Left ventricle myocardium inferior (tissue), 1 donor: ENCODE results near the gene RPP40. TPM values are rescaled to one million over a fixed set of nuclear protein-coding genes. Genes with fewer than 3 reads are reported as not detected.

ENCODE experiments used
- DNase-seq: peaks from one replicate; pipeline ENCODE4 v3.0.0-alpha.2; 2020
- H3K27ac ChIP-seq: fragments of 200-600 bp; replicated peaks from 2 replicates; pipeline ENCODE4 v1.8.0; 2021
- H3K27me3 ChIP-seq: fragments of 200-600 bp; 2 replicates; pipeline ENCODE4 v1.8.0; 2021; ENCODE audit warnings: low read depth
- H3K36me3 ChIP-seq: fragments of 200-600 bp; 2 replicates; pipeline ENCODE4 v1.8.0; 2021
- H3K4me1 ChIP-seq: fragments of 200-600 bp; 2 replicates; pipeline ENCODE4 v1.8.0; 2021
- H3K4me3 ChIP-seq: fragments of 200-600 bp; 2 replicates; pipeline ENCODE4 v1.8.0; 2021; ENCODE audit warnings: mild to moderate bottlenecking, moderate library complexity
- H3K9me3 ChIP-seq: fragments of 200-600 bp; replicated peaks from 2 replicates; pipeline ENCODE4 v1.8.0; 2021
- CTCF ChIP-seq: fragments of 200-600 bp; IDR thresholded peaks from 2 replicates; pipeline ENCODE4 v1.8.0; 2021; ENCODE audit warnings: antibody characterized with exemption, mild to moderate bottlenecking, borderline replicate concordance
- intact Hi-C: fragments of 100-400 bp; cut with micrococcal nuclease; formaldehyde crosslinking; loops from one replicate; pipeline ENCODE4 v1.11.0; 2022
- total RNA-seq: library from RNA; stranded (reverse); fragmentation: NEBNext Ultra II Directional; extraction: Animal tissue kit (Norgen Biotek cat#: 25700); gene quantifications from one replicate; pipeline ENCODE4 v1.2.1, GENCODE V29; 2021
- donor health status: DM: no; HTN: yes; CAD: no; lungs with severe emphysema.

The RPP40 gene
- total RNA-seq, 1 donor from 2014 or later, result 2.7 TPM

GRCh38 chr6:4947716-4948115 is 56.1 kb downstream of the RPP40 start:
- no peak overlapping the region for H3K4me3 ChIP-seq
- no peak overlapping the region for H3K27ac ChIP-seq
- no peak for DNase-seq
- H3K27me3 ChIP-seq, result no peaks in the 10 kb centered on the region
- no peak for TF ChIP-seq CTCF
- H3K36me3 ChIP-seq, result peaks cover 41% of the 10 kb centered on the region
- intact Hi-C loops, result no loop called here
- peaks cover 4% of the 10 kb centered on the region for H3K4me1 ChIP-seq
- no peaks in the 10 kb centered on the region for H3K9me3 ChIP-seq

DNA sequence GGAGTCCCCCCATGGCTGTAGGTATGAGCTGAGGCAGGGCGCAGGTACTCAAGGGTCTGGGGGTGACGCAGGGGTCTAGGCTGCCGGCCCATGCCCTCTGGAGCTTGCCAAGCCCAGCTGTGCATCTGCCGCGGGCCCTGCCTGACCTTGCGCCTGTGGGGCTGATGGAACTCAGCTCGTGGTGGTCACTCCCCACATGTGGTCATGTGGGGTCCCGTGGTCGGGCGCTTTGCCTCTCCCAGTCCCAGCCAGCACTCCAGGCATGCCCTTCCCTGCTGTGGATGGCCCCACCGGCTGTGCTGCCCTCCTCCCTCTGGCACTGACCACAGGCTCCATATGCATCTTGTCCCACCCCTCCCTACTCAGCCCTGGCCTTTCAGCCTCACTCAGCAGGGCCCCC is 57.3 kb downstream of the RPP40 start:
- intact Hi-C loops, result no loop called here
- H3K36me3 ChIP-seq, result peaks cover 35% of the 10 kb centered on the region

More for the DNA sequence above, 57.3 kb downstream of the RPP40 start:
- TF ChIP-seq CTCF, result no peak
- DNase-seq, result no peak
- Histone ChIP-seq H3K4me3 (no peak overlapping the region), H3K4me1 (peaks cover 16% of the 10 kb centered on the region), H3K27me3 (no peaks in the 10 kb centered on the region), H3K27ac (no peak overlapping the region), H3K9me3 (no peaks in the 10 kb centered on the region)

Other genes starting within 250 kb of the RPP40 start
- 27.7 TPM for gene CDYL, start 227.6 kb downstream of the RPP40 start, total RNA-seq
- gene PPP1R3G, start 81.3 kb upstream of the RPP40 start, total RNA-seq, result 11.1 TPM